LNCaP clone FGC (cell line): ENCODE measurements around the gene CRACR2A.

Source experiments
- DNase-seq: peaks from one replicate; pipeline ENCODE4 v3.0.0-alpha.2; 2011; ENCODE audit warnings: low read depth
- H3K4me3 ChIP-seq: 2 replicates; pipeline ENCODE4 v1.5.1; 2011; ENCODE audit warnings: mild to moderate bottlenecking, low read depth, low read length, control low read depth
- CTCF ChIP-seq: IDR thresholded peaks from 2 replicates; pipeline ENCODE4 v1.5.1; 2012; ENCODE audit warnings: mild to moderate bottlenecking; ENCODE audit not compliant: control insufficient read depth, insufficient read depth; ENCODE audit errors: extremely low read depth

CRACR2A gene

GRCh38 chr12:3579446-3580093 lies 173.3 kb downstream of the CRACR2A start:
- DNase-seq: no peak
- H3K4me3 ChIP-seq: no peak overlapping the region
- TF ChIP-seq CTCF: no peak

- TF ChIP-seq CTCF: no peak
- H3K4me3 ChIP-seq: no peak overlapping the region
- DNase-seq: no peak
Observed at GRCh38 chr12:3578557-3578956, 174.4 kb downstream of the CRACR2A start.

GRCh38 chr12:3576891-3577290 lies 176.0 kb downstream of the CRACR2A start:
- no peak for TF ChIP-seq CTCF
- no peak overlapping the region for H3K4me3 ChIP-seq

GRCh38 chr12:3574986-3575385 lies 177.9 kb downstream of the CRACR2A start:
- H3K4me3 ChIP-seq: no peak overlapping the region
- DNase-seq: no peak
- no peak for TF ChIP-seq CTCF

More at GRCh38 chr12:3576891-3577290, 176.0 kb downstream of the CRACR2A start:
- no peak for DNase-seq

- no peak for TF ChIP-seq CTCF
- H3K4me3 ChIP-seq: no peak overlapping the region
- DNase-seq: no peak
Observed at GRCh38 chr12:3572560-3572959, 180.3 kb downstream of the CRACR2A start.

GRCh38 chr12:3571724-3572123 lies 181.2 kb downstream of the CRACR2A start:
- H3K4me3 ChIP-seq: no peak overlapping the region
- DNase-seq: no peak
- TF ChIP-seq CTCF: no peak

GRCh38 chr12:3571323-3571722 lies 181.6 kb downstream of the CRACR2A start:
- no peak overlapping the region for H3K4me3 ChIP-seq
- no peak for DNase-seq
- TF ChIP-seq CTCF: no peak
